ENCODE data around the gene LTBP1.
A peak's percentile ranks its signal among the peaks of the same experiment; 100 is the strongest.

Gene LTBP1

DNA sequence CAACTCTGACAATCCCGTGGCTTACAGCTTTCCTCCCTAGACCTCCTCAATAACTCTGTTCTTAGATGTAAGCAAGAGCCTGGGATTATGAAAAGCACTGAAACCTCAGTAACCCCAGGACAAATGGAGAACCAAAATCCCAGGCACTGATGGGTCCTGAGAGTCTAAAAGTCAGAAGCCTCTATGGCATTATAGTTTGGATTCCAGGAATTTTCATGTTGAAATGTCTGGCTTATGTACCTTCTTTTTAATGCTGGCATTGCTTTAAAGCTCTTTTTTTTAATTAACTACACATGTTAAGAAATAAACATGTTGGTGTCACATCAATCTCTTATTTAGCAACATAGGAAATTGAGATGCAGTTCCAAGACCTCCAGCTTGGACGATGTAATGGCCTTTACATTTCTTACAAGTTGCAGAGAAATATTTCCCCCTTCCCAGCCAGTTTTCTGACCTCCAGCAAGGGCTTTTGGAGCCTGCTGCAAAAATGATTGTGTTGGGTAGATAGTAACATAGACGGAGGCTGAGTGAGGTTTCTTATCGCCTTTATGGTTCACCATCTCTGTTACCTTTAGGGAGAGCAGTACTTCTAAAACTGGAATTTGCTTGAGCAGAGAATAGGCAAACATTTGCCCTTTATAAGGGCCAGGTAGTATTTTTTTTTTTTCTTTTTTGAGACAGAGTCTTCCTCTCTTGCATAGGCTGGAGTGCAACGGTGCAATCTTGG is 444.9 kb downstream of the LTBP1 start:
- DNase-seq: no peak

DNA sequence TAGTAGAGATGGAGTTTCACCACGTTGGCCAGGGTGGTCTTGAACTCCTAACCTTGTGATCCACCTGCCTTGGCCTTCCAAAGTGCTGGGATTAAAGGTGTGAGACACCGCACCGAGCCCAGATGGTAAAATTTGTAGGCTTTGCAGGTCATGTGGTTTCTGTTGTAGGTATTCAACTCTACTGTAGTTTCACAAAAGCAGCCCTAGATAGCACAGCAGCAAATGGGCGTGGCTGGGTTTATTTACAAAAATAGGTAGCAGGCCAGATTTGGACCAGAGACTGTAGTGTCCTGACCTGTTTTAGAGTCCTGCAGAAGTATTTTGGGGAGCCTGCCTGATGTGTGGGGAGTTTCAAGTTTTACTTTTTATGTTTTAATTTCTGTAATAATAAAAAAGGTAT is 445.6 kb downstream of the LTBP1 start:
- no peak for DNase-seq

DNA sequence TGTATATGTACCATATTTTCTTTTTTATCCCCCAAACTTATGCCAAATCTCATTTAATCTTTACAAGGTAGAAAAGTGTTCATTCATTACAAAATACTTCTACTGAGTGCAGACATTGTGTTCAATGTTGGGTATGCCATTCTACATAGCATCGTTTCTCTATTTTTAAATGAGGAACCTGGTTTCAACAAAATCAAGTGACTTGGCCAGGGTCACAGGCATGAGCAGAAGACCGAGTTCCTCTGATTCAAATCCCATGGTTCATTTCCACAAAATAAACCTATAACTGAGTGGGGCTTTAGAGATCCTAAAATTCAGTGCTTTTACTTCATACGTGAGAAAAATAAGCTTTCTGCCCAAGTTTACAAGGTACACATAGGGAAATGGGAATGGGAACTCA is 448.3 kb downstream of the LTBP1 start:
- DNase-seq: no peak

DNA sequence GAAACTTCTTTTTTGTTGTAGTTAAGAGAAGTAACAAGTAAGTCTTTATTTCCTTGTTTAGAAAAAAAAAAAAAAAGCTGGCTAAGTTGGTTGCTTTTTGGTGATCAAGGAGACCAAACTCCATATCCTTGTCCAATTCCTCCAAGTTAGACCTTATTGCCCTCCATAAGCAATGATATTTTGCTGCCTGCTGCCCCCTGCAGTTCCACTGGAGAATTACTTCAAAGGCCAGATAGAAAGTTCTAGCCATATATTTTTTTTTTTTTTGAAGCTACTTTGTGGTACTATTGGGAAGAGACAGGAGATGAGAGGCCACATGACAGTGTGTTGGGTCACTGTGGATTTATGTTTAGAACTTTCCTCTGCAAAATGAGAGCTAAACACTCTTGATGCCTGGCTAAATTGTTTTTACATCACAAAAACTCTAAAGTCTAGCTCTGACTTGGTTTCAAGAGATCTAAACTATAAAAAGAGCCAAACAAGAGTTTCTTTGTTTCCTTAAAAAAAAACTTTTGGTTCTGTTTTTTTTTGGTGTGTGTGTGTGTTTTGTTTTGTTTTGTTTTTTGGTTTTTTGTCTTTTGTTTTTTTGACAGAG is 449.0 kb downstream of the LTBP1 start:
- peak; percentile 52 for DNase-seq

DNA sequence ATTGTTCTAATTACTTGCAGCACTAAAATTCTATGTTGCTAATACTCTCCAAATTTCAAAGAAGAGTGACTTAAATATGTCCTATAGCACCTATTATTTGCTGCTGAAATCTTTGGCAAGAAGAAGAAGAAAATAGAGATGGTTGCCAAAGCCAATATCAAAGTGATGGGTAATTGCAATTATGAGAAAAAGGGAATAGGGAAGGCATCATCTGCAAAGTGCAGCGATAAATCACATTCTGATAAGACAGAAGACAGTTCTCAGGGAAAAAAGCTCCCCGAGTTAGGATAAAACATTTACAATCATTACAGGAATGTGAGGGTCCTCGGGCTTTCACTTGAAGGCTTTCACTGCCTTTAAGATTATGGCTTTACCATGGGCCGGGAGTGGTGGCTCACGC is 457.6 kb downstream of the LTBP1 start:
- DNase-seq: no peak

DNA sequence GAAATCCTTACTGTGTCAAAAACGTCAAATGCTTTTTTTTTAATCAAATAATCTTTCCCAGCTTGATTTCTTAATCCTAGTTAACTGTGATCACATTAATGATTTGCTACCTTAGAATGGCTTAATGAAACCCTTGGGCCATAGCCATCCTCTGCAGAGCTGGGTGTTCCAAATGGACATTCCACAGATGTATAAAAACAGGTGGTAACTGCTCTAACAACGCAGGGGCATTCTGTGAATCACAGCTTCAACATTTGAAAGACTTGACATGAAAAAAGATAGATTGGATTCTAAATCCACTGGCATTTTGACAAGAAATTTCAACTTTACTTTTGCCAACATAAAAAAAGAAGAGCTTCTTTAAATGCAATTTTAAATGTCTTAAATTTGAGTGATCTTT is 459.9 kb downstream of the LTBP1 start:
- DNase-seq: no peak

DNA sequence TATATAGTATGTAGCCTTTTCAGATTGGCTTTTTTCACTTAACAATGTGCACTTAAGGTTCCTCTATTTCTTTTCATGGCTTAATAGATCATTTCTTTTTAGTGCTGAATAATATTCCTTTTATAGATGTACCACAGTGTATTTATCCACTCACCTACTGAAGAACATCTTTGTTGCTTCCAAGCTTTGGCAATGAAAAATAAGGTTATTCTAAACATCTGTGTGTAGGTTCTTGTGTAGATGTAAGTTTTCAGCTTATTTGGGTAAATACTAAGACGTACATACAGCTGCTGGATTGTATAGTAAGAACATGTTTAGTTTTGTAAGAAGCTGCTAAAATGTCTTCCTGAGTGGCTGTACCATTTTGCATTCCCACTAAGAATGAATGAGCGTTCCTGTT is 461.4 kb downstream of the LTBP1 start:
- no peak for DNase-seq

DNA sequence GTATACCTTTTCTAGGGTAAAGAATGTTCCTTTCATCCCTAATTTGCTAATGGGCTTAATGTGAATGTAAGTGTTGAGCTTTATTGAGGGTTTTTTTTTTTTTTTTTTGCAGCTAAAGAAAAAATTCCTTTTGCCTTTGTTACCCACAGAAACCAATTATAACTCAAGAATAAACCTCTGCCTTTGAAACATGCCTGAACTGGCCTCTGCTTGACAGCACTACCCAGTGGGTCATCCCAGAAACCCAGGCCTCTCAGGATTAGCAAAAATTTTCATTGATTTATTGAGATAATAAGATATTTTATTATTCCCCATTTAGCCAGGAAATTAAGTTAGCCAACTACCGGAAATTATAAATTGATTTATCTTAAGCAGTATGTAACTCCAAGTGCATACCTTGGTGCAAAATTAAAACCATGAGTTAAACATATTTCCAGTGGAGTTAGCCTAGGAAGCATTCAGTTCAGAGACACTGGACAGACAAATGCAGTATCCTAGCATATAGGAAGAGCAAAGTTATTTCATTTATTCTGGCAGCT is 462.7 kb downstream of the LTBP1 start:
- DNase-seq: no peak

DNA sequence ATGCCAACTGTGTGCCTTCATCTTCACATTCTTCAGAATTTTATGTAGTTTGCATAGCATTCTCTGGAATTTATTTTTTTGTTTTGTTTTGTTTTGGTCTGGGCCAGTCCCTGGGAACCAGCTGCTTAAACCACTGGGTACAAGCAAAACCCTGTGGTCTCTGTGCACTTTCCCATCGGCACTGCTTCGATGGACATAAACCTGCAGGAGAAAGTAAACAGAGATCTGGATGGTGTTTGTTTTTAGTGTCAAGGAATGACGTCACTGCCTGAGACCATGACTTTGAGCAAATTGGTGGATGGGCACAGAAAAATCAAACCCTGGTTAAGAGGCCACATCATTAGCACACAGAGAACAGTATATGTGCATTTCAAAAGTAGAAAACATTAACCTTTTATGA is 465.0 kb downstream of the LTBP1 start:
- DNase-seq: no peak

DNA sequence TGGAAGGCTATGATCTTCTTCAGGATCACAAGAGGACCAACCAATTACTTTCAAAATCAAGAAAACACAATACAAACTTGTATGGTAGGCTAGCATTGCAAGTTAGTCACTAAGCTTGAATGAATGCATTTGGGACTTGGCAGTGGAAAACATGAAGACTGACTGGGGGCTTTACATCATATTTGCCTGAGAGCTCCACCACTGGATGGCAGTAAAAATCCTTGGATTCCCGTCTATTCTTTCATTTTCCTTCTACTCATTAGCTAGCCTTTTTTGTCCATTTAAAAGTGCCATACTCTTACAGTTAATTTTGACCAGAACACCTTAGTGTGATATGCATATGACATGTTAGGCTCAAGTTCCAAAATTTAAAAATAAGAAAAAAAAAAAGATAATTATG is 466.2 kb downstream of the LTBP1 start:
- no peak for DNase-seq

DNA sequence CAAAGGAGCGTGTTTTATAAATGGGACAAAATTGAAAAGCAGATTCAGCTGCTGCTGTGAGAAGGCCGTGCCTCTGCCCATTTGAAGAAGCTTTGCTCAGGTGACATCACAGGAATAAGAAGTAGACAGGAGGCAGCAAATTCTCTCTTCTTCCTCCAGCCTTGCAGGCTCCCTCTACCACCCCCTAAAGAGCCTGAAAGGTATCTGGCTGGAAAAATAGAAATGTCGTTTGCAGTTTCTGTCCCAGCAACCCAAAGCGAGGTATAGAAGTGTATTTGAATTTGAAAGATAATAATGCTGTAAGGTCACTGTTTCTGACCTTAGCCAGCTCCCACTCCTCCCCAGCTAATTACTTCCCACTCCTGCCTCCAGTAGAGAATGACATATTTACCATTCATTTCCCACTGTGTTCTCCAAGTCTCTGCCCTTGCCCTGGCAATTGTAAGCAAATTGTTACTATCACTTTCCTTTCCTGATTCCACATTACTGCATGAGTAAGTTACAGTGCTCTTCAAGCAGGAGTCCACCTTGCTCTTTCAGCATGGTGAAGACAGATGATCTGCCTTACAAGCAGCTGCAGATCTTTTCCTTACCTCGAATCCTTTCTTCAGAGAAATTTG is 472.9 kb downstream of the LTBP1 start:
- no peak for DNase-seq

DNA sequence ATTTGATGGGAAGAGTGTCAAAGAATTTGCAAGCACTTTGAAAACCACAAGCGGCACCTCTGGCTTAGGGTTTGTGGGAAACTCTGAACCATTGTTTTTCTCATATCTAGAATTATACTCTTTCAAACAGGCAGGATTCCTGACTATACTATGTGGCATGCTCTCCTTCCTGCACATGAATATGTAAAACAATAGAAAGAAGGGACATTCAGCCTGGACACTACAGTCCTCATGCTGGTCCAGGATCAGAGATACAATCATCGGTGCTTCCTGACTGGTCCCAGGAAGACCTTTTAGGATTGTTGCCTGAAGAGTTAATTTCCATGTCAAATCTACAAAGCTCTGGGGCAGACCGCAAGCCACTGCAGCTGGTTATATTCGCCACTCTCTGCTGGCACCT is 474.0 kb downstream of the LTBP1 start:
- DNase-seq: no peak

DNA sequence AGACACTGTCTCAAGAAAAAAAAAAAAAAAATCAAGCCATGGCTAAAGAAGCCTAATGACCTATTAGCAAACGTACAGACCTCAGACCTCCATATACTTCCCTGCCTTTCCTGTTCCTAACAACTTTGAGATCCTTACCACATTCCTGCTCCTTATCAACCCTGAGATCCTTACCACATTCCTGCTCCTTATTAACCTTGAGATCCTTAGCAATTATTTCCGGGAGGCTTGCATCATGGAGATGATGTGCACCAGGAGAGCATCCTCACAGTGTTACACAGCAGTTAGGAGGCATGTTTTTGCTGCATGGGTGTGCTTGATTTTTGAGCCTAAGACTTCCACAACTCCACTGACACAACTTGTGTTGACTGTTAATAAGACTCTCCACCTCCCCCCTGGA is 475.1 kb downstream of the LTBP1 start:
- no peak for DNase-seq

DNA sequence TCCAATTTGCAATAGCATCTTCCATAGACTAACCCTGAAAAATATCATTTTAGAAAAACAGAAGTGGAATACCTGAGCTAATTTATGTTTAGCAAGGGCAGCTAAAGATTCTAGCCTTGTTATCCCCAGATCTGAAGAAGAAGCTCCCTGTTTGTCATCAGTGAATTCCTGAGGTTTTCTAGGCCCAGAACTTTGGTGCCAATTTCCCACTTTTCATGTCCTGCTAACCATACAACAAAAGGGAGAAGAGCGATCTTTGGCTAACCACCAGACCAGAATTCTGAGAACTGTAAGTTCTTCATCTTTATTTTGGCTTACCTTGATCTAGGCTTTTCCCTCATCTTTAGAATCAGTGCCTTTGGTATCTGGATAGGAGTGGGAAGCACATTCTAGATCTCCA is 478.4 kb downstream of the LTBP1 start:
- DNase-seq: no peak

DNA sequence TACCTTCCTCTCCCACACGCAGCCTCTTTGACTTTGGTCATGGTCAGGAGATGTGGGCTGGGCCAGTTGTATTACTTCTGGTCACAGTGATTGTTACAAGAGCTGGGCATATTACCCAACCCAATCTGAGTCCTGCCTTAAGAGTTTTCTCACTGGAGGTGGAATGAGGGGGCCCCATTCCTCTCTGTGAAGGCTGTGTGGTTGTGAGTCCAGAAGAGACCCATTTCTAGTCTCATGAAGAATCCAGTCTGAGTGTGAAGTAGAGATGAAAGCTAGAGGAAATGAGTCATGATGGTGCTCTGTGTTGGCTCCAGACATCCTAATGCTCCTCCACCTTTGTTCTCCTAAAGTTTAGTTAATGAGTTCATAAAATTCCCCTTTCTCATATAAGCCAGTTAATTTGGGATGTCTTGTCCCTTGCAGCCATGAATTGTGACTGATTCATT is 478.9 kb downstream of the LTBP1 start:
- DNase-seq: no peak

DNA sequence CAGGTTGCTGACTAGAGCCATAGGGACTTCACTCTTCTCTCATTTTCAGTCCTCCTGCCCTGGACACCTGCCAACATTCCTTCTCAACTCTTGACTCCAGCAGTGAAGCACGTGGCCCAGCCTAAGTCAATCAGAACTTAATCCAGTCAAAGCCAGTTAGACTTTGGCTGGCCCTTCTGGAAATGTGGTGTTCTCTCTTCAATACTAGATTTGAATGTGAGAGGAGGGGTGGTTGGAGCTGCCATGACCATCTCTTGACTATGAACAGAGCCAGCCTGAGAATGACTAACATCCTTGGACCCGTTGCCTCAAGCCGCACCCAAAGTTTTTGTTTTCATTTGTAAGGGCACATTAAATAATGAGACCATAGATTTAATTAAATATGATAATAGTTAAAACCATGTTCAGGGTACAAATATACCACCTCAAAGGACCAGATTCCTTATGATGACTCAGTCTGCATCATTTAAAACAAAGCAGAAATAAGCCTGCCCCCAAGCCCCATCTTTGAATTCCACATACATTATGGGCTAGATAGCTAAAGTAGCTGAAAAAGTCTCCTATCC is 480.0 kb downstream of the LTBP1 start:
- DNase-seq: no peak

DNA sequence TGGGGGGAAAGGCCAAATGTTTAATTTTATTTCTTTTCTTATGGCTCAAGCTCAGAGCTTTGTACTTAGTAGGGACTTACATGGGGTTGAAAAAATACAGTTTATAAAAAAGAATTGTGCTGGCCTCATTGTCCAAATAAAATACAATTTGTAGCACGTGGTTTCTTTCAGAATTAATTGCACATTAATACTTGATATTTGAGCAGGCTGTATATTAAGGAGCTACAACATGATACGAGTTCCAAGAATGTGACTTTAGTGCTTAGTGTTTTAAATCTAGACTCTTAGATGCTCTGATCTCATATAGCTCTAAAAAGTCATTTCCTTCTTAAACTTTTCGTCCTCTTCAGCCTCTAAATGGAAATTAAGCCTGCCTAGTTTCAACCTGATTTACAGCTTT is 483.3 kb downstream of the LTBP1 start:
- no peak for DNase-seq

DNA sequence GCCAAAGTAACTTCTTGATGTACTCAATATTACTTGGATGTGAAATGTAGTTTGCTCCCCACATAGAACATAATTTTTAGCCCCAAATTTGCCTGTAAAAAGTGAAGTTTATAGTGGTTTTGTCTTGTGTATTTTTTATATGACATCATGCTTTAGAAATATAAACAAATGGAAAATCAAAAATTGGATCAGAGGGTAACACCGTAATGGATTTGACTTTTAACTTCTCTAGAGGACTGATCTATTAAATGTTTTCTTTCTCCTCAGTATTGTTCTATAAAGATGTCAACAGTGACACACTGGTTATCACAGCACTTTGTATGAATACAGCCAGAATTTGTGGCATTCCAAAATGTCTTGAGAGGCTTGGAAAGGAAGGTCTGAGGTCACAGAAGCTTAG is 484.1 kb downstream of the LTBP1 start:
- DNase-seq: no peak

DNA sequence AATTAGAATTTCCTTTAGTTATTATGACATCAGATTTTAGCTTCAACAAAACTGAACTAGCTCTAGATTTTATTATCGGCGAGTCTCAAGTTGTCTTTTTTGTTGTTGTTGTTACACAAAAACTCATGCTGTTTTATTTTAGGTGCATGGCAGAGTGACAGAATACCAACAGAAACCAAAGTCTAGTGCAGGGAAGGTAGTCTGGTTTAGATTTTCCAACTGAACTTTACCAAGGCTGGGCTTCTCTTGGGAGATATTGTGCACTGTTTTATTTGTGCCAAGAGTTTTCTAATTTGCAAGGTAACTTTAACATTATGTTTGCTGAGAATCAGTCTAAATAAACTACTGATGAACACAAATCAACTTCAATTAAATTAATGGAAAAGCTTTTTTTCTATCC is 486.1 kb downstream of the LTBP1 start:
- no peak for DNase-seq

DNA sequence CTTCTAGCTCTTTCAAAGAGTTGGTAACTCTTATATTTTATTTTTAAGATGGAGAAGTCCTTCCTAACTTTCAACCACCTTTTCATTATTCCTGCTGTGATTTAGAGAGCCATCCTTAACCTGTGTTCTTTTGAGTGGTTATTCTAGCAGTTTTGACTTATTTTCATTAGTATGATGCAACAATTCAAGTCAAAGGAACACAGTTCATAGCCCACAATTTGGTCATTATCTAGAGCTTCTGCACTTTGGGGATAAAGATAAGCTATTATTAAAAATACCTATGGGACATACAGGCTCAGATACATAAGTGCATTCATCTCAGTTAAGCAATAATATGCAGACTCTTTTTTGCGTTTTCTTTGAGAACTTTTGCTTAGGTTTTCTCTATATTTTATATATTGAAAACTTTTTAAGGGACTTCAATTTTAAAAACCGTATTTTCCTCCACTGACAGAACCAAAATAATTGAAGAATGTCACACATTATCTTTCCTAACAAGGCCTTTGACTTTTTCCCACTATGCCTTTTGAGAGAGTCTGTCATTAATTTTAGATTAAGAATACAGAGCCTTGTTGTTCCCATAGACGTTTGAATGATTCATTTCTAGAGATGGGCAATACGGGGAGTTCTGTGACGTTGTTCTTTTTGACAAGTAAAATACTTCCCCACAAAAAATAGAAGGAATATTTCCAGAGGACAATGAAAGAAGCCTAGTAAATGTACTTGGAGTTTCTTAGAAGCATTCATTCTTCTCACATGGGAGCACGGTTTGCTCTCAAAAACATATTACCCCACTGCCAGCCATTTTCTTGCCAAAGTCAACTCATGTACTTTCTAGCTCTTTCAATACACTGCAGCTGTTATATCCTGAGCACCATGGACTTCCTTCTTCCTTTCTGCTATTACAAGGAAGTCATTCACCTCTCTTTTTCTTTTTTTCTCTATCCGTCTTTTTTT is 486.8 kb downstream of the LTBP1 start:
- no peak for DNase-seq

DNA sequence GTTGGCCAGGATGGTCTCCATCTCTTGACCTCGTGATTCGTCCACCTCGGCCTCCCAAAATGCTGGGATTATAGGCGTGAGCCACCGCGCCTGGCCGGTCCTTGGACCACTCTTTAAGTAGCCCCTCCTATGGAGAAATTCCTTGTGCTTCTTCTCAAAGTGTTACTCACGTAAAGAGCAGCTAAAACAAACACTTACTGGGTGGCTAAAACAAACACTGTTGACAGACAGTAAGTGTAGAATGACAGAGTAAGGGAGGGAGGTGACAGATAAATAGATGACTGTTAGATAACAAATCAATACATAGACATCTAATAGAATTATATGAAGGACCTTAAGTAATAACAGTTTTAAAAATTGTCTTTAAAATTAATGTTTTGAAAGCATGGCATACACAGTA is 488.8 kb downstream of the LTBP1 start:
- no peak for DNase-seq

DNA sequence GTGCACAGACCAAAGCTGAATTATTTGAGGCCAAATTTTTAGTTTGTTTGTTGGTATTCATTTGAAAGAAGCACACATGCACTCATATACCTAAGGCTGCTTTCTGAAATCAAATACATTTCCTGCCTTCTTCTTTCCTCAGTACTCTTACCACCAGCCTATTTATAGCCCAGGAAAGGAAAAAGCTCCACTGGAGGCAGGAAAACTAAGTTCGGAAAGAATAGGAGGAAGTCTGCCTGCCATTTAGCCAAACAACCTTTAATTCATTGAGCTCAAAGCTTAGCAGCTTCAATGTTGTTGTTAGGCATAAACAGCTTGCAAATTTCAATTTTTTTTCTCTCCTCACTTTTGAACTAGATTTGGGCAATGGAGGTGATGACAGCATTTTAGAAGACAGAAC is 489.3 kb downstream of the LTBP1 start:
- DNase-seq: no peak

DNA sequence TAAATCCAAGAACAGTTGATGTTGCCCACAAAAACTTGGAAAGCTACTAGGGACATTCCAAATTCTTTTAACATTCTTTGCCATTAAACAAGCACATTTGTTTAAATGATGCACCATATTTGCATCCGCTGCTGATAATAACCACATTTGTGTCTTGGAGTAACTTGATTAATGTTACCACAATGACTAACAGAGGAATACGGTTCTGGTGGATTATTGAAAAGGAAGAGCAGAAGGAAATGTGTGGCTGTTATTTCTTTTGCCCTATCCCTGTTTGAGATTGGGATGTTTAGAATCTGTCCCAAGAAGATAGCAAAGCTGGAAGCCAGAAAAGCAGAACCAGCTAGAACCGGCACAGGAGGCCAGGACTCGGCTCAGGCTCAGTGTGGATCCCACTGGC is 490.5 kb downstream of the LTBP1 start:
- no peak for DNase-seq
